Peyer's patch (tissue), 4 donors: Measurements from ENCODE around the gene PDK4.

ENCODE experiments used
- CTCF ChIP-seq, 6 experiments: fragments of 450-650 bp in 4 of 6; fragments of 200-600 bp in 2 of 6; sonication (generic) in 1 of 6; IDR thresholded peaks; one replicate each; pipeline ENCODE4 v1.5.1; 2017 to 2019; ENCODE audit warnings: antibody characterized with exemption in 6 of 6, mild to moderate bottlenecking in 3 of 6, moderate library complexity in 1 of 6
- POLR2A ChIP-seq, 2 donors: fragments of 450-650 bp; IDR thresholded peaks; one replicate each; pipeline ENCODE4 v1.5.1; 2017; ENCODE audit warnings: antibody characterized with exemption in 2 of 2, mild to moderate bottlenecking in 2 of 2, moderate library complexity in 2 of 2

GRCh38 chr7:95556777-95557176 is 39.5 kb downstream of the PDK4 start:
- no peak for TF ChIP-seq POLR2A (IDR thresholded peaks at IDR 0.05)
- no peak for TF ChIP-seq CTCF (IDR thresholded peaks at IDR 0.05)
